Testis (tissue), 5 donors: ENCODE data around the gene CPB1. TPM values are rescaled to one million over a fixed set of nuclear protein-coding genes. Genes with fewer than 3 reads are reported as not detected.
"Not testable (repeated sequence)": the region's sequence is repeated elsewhere in the genome, so short reads cannot be mapped to it uniquely, and the experiment has no call there.

Source experiments
- DNase-seq: peaks from one replicate; pipeline ENCODE4 v3.0.0-alpha.2; 2019
- H3K27ac ChIP-seq, 2 donors: fragments of 200-600 bp; sonication (generic); one replicate each; pipeline ENCODE4 v1.5.1; 2019
- H3K27me3 ChIP-seq: fragments of 200-600 bp; sonication (generic); one replicate; pipeline ENCODE4 v1.5.1; 2019
- H3K36me3 ChIP-seq: fragments of 200-600 bp; sonication (generic); one replicate; pipeline ENCODE4 v1.5.1; 2017; ENCODE audit warnings: low read depth; ENCODE audit errors: missing control alignments
- H3K4me1 ChIP-seq: fragments of 200-600 bp; sonication (generic); one replicate; pipeline ENCODE4 v1.5.1; 2019
- H3K4me3 ChIP-seq, 2 donors: fragments of 200-600 bp; sonication (generic); one replicate each; pipeline ENCODE4 v1.5.1; 2017 to 2019
- H3K9me3 ChIP-seq: fragments of 200-600 bp; sonication (generic); one replicate; pipeline ENCODE4 v1.5.1; 2017
- POLR2A ChIP-seq: fragments of 450-650 bp; IDR thresholded peaks from one replicate; pipeline ENCODE4 v1.6.1; 2017; ENCODE audit warnings: antibody characterized with exemption, mild to moderate bottlenecking, moderate library complexity
- WGBS, 2 donors: methylation state at CpG; one replicate each; pipeline ENCODE4 v1.1.5; 2018; 5-methylcytosine and 5-hydroxymethylcytosine counted together
- intact Hi-C: fragments of 100-400 bp; cut with DNase I; formaldehyde crosslinking; loops from one replicate; pipeline ENCODE4 v1.15.1; 2023; ENCODE audit warnings: low total_unique reads
- long read RNA-seq, 2 donors: transcript quantifications; one replicate each; lab custom pipeline, GENCODE V29; 2026
- polyA plus RNA-seq: library from polyadenylated mRNA; stranded (reverse); fragments of 350-450 nt; fragmentation: Illumina TruSeq; extraction: RNeasy Lipid Tissue Mini Kit (QIAGEN cat#74804); gene quantifications from one replicate; pipeline ENCODE4 v1.2.3, GENCODE V29; 2014; ENCODE audit warnings: low read depth, low replicate concordance; ENCODE audit not compliant: insufficient read depth
- total RNA-seq, 2 donors: library from RNA; depleted of rRNA; stranded (reverse); fragments of >200 nt; gene quantifications; one replicate each; pipeline ENCODE4 v1.2.3, GENCODE V29; 2016
- TF ChIP-seq, protein P1 (sequence below), 3 experiments: fragments of 450-650 bp in 2 of 3; fragments of 200-600 bp in 1 of 3; sonication (generic) in 1 of 3; IDR thresholded peaks; one replicate each; pipeline ENCODE4 v1.5.1; 2016 to 2019; ENCODE audit warnings: antibody characterized with exemption in 3 of 3, mild to moderate bottlenecking in 2 of 3, moderate library complexity in 1 of 3

CPB1 gene
- total RNA-seq (1 to 10 TPM; 1.4 to 1.7 TPM), polyA plus RNA-seq (2.3 TPM)
- long read RNA-seq, donor 1 = 0 reads
- long read RNA-seq, donor 2 = 0 reads

DNA sequence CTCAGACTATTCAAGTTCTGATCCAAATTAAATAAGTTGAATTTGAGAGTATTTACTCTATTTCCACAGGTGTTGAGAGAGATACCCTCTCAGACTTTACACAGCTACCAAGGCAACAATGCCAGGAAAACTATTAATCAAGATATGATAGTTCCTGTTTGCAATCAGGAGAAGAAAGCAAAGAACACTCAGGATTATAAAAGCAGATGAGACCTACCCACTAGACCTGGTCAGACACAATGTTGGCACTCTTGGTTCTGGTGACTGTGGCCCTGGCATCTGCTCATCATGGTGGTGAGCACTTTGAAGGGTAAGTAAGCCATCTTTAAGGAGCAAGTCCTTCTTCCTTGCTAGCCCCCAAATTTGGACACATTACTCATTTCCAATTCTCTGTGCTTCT, at the start of gene CPB1:
TSS of gene CPB1 (plus strand) at position 227 of the 400 bp plus-strand sequence. CDS start at position 240, 13 bp downstream.
- Histone ChIP-seq H3K4me1 (peaks cover 3% of the 10 kb centered on the region), H3K36me3 (no peaks in the 10 kb centered on the region), H3K27ac (no peak within 1 kb of the TSS), H3K9me3 (no peaks in the 10 kb centered on the region), H3K4me3 (no peak within 1 kb of the TSS), H3K27me3 (no peaks in the 10 kb centered on the region)
- TF ChIP-seq POLR2A = no peak
- TF ChIP-seq, protein P1, sequence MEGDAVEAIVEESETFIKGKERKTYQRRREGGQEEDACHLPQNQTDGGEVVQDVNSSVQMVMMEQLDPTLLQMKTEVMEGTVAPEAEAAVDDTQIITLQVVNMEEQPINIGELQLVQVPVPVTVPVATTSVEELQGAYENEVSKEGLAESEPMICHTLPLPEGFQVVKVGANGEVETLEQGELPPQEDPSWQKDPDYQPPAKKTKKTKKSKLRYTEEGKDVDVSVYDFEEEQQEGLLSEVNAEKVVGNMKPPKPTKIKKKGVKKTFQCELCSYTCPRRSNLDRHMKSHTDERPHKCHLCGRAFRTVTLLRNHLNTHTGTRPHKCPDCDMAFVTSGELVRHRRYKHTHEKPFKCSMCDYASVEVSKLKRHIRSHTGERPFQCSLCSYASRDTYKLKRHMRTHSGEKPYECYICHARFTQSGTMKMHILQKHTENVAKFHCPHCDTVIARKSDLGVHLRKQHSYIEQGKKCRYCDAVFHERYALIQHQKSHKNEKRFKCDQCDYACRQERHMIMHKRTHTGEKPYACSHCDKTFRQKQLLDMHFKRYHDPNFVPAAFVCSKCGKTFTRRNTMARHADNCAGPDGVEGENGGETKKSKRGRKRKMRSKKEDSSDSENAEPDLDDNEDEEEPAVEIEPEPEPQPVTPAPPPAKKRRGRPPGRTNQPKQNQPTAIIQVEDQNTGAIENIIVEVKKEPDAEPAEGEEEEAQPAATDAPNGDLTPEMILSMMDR (IDR thresholded peaks at IDR 0.05) = no peak
- intact Hi-C loops = no loop called here
- no peak for DNase-seq

DNA sequence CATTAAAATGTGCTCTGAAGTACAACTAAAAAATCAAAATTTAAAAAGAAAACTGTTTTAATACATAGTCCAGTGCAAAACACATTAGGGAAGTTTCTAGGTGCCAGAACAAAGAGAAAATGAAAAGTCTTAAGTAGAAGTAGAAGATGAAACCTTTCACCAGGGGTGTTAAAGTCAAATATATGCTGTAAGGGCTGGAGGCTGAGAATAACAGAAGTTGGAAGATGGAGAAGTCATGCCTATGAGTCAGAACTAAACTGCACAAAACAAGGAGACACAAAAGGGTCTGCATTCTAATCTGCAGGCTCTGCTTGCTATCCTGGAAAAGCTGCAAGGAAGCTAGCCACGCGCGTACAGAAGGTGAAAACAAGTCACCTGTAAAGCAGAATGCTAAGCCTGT, 48.7 kb upstream of the CPB1 start:
- DNase-seq = no peak
- no peaks in the 10 kb centered on the region for H3K4me1 ChIP-seq
- no peaks in the 10 kb centered on the region for H3K9me3 ChIP-seq
- WGBS, 2 donors = 96% methylated on average over 3 of the region's 3 CpGs
- no peak overlapping the region for H3K27ac ChIP-seq
- no peaks in the 10 kb centered on the region for H3K27me3 ChIP-seq
- no peaks in the 10 kb centered on the region for H3K36me3 ChIP-seq
- intact Hi-C loops = no loop called here
- TF ChIP-seq, protein P1 (IDR thresholded peaks at IDR 0.05) = no peak
- no peak for TF ChIP-seq POLR2A
- no peak overlapping the region for H3K4me3 ChIP-seq

DNA sequence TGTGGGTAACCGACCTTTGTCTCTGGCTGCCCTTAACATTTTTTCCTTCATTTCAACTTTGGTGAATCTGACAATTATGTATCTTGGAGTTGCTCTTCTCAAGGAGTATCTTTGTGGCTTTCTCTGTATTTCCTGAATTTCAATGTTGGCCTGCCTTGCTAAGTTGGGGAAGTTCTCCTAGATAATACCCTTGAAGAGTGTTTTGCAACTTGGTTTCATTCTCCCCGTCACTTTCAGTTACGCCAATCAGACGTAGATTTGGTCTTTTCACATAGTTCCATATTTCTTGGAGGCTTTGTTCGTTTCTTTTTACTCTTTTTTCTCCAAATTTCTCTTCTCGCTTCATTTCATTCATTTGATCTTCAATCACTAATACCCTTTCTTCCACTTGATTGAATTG, 42.6 kb upstream of the CPB1 start:
- H3K4me3 ChIP-seq, DNase-seq, H3K27me3 ChIP-seq, H3K27ac ChIP-seq, intact Hi-C loops, H3K4me1 ChIP-seq, H3K36me3 ChIP-seq, H3K9me3 ChIP-seq: not testable (repeated sequence)
- 79 to 88% methylated on average over 6 of the region's 6 CpGs for WGBS, 2 donors

DNA sequence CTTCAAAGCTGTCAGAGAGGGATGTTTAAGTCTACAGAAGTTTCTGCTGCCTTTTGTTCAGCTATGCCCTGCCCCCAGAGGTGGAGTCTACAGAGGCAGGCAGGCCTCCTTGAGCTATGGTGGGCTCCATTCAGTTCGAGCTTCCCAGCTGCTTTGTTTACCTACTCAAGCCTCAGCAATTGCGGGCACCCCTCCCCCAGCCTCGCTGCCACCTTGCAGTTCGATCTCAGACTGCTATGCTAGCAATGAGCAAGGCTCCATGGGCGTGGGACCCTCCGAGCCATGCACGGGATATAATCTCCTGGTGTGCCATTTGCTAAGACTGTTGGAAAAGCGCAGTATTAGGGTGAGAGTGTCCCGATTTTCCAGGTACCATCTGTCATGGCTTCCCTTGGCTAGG, 41.5 kb upstream of the CPB1 start:
- DNase-seq, H3K36me3 ChIP-seq, H3K27ac ChIP-seq, H3K27me3 ChIP-seq, H3K9me3 ChIP-seq, H3K4me1 ChIP-seq, intact Hi-C loops, H3K4me3 ChIP-seq: not testable (repeated sequence)
- WGBS, 2 donors = 89 to 97% methylated on average over 9 of the region's 9 CpGs

DNA sequence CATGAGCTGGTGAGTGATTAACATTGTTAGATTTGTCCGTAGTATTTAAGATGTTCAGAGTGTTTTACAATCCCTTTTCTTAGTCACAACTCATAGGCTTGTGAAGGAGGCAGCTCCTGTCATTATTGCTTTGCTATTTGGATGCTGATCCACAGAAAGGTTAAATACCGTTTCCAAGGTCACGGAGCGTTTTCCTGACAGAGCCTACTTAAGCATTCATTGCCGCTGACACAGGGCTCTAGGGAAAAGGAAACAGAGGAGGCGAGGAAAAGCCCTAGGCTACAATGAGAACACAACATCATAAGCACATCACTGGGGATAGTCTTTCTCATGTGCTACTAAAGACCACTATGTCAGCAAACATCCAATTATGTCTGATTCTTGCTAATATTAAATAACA, 38.5 kb upstream of the CPB1 start:
- Histone ChIP-seq H3K9me3 (no peaks in the 10 kb centered on the region), H3K4me3 (no peak overlapping the region), H3K27me3 (no peaks in the 10 kb centered on the region), H3K27ac (no peak overlapping the region), H3K36me3 (no peaks in the 10 kb centered on the region), H3K4me1 (no peaks in the 10 kb centered on the region)
- no peak for DNase-seq
- 37 to 43% methylated on average over 6 of the region's 6 CpGs for WGBS, 2 donors
- no peak for TF ChIP-seq POLR2A
- TF ChIP-seq, protein P1 (IDR thresholded peaks at IDR 0.05) = no peak
- intact Hi-C loops = no loop called here

DNA sequence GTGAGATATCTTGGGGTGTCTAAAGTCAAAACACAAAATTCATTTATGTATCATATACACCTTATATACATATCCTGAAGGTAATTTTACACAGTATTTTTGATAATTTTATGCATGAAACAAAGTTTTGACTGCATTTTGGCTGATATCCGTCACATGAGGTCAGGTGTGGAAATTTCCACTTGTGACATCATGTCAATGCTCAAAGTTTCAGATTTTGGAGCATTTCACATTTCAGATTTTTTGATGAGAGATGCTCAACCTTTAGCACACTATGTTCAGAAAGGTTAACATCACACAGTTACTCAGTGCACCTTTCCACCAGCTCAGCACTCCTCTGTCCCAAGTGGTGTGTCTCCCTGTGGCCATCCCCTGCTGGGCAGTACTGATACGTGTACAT, 37.7 kb upstream of the CPB1 start:
- no peak for DNase-seq
- WGBS, 2 donors = 93 to 94% methylated on average over 2 of the region's 2 CpGs
- Histone ChIP-seq H3K9me3 (no peaks in the 10 kb centered on the region), H3K27me3 (no peaks in the 10 kb centered on the region), H3K27ac (no peak overlapping the region), H3K4me1 (no peaks in the 10 kb centered on the region), H3K4me3 (no peak overlapping the region), H3K36me3 (no peaks in the 10 kb centered on the region)
- intact Hi-C loops = no loop called here
- TF ChIP-seq, protein P1 (IDR thresholded peaks at IDR 0.05) = no peak
- no peak for TF ChIP-seq POLR2A
